IMR-90 (cell line): ENCODE results near the gene PRMT5. TPM values are rescaled to one million over a fixed set of nuclear protein-coding genes. Genes with fewer than 3 reads are reported as not detected.

Experiments used
- ATAC-seq: fragments of 200-7000 bp; cut with Tn5 transposase; 2 replicates; pipeline ENCODE4 v1.9.1; 2020; ENCODE audit warnings: low read depth, mild to moderate bottlenecking, moderate library complexity
- BruUV-seq: library from RNA; stranded (reverse); fragments of 400-500 nt; replicated peaks from 2 replicates; lab custom pipeline; 2021; lab: Mats Ljungman, UMichigan
- CTCF ChIA-PET: fragments of 300-600 bp; formaldehyde crosslinking; extraction: SDS; loops from one replicate; lab custom pipeline; 2021; ENCODE audit warnings: antibody characterized with exemption; lab: Yijun Ruan, JAX
- POLR2A ChIA-PET: fragments of 300-600 bp; sonication (Branson Sonifier 250); formaldehyde crosslinking; loops from one replicate; lab custom pipeline; 2022; ENCODE audit warnings: antibody characterized with exemption; ENCODE audit not compliant: unreplicated experiment; lab: Charles Lee
- DNase-seq: peaks from one replicate; pipeline ENCODE4 v3.0.0; 2013
- H2AFZ ChIP-seq: replicated peaks from 2 replicates; pipeline ENCODE3; 2013; ENCODE audit warnings: low read length, mild to moderate bottlenecking; ENCODE audit not compliant: poor library complexity
- H2AK5ac ChIP-seq: 2 replicates; pipeline ENCODE4 v1.6.1; 2013; ENCODE audit warnings: low read depth, low read length, inconsistent platforms
- H2AK9ac ChIP-seq: replicated peaks from 2 replicates; pipeline ENCODE3; 2013; ENCODE audit warnings: mild to moderate bottlenecking, low read depth, low read length, moderate library complexity; ENCODE audit not compliant: poor library complexity
- H2BK120ac ChIP-seq: 2 replicates; pipeline ENCODE4 v1.6.1; 2013; ENCODE audit warnings: low read depth, low read length, inconsistent platforms
- H2BK15ac ChIP-seq: 3 replicates; pipeline ENCODE4 v1.6.1; 2013; ENCODE audit warnings: low read depth, low read length, inconsistent platforms
- H2BK20ac ChIP-seq: 2 replicates; pipeline ENCODE4 v1.6.1; 2013; ENCODE audit warnings: low read depth, mild to moderate bottlenecking, inconsistent platforms, low read length, moderate library complexity
- H2BK5ac ChIP-seq: 2 replicates; pipeline ENCODE4 v1.6.1; 2013; ENCODE audit warnings: mild to moderate bottlenecking, low read depth, low read length, inconsistent platforms; ENCODE audit not compliant: poor library complexity, severe bottlenecking
- H3K14ac ChIP-seq: replicated peaks from 2 replicates; pipeline ENCODE4 v1.6.1; 2013; ENCODE audit warnings: low read depth, low read length, inconsistent platforms
- H3K18ac ChIP-seq: 2 replicates; pipeline ENCODE4 v1.6.1; 2013; ENCODE audit warnings: low read depth, low read length, control low read depth
- H3K23ac ChIP-seq: 2 replicates; pipeline ENCODE4 v1.6.1; 2013; ENCODE audit warnings: low read depth, low read length, inconsistent platforms
- H3K27ac ChIP-seq: 2 replicates; pipeline ENCODE4 v1.5.1; 2013; ENCODE audit warnings: mild to moderate bottlenecking, control low read depth, low read length; ENCODE audit not compliant: insufficient read depth
- H3K27me3 ChIP-seq: 2 replicates; pipeline ENCODE4 v1.6.1; 2013; ENCODE audit warnings: low read length; ENCODE audit not compliant: control insufficient read depth, insufficient read depth
- H3K36me3 ChIP-seq: 2 replicates; pipeline ENCODE4 v1.6.1; 2013; ENCODE audit warnings: low read length, mixed read lengths; ENCODE audit not compliant: control insufficient read depth, insufficient read depth
- H3K4ac ChIP-seq: 2 replicates; pipeline ENCODE4 v1.6.1; 2013; ENCODE audit warnings: low read depth, low read length, inconsistent platforms
- H3K4me1 ChIP-seq: 2 replicates; pipeline ENCODE4 v1.6.1; 2013; ENCODE audit warnings: low read length, mixed read lengths; ENCODE audit not compliant: control insufficient read depth, insufficient read depth
- H3K4me2 ChIP-seq: 2 replicates; pipeline ENCODE4 v1.6.1; 2013; ENCODE audit warnings: low read depth, mild to moderate bottlenecking, control low read depth, low read length, moderate library complexity
- H3K4me3 ChIP-seq: 2 replicates; pipeline ENCODE4 v1.5.1; 2013; ENCODE audit warnings: low read depth, mild to moderate bottlenecking, control low read depth, low read length, moderate library complexity; ENCODE audit not compliant: insufficient read depth
- H3K56ac ChIP-seq: 2 replicates; pipeline ENCODE4 v1.6.1; 2013; ENCODE audit warnings: low read length, inconsistent platforms; ENCODE audit not compliant: insufficient read depth; ENCODE audit errors: extremely low read depth
- H3K79me1 ChIP-seq, 2 experiments: 2 replicates each; pipeline ENCODE4 v1.6.1; 2013; ENCODE audit warnings: low read length in 2 of 2, inconsistent platforms in 1 of 2, low read depth in 1 of 2
- H3K9ac ChIP-seq: 2 replicates; pipeline ENCODE4 v1.6.1; 2013; ENCODE audit warnings: low read depth, low read length, control low read depth
- H3K9me1 ChIP-seq: 2 replicates; pipeline ENCODE4 v1.6.1; 2013; ENCODE audit warnings: low read length, inconsistent platforms; ENCODE audit not compliant: insufficient read depth
- H3K9me3 ChIP-seq: 2 replicates; pipeline ENCODE4 v1.6.1; 2013; ENCODE audit warnings: low read length; ENCODE audit not compliant: control insufficient read depth, insufficient read depth
- H4K20me1 ChIP-seq: 2 replicates; pipeline ENCODE4 v1.6.1; 2013; ENCODE audit warnings: low read length, inconsistent platforms; ENCODE audit not compliant: insufficient read depth
- H4K5ac ChIP-seq: 2 replicates; pipeline ENCODE4 v1.6.1; 2013; ENCODE audit warnings: mild to moderate bottlenecking, low read depth, low read length, control low read depth
- H4K8ac ChIP-seq, 2 experiments: 2 replicates each; pipeline ENCODE4 v1.6.1; 2013; ENCODE audit warnings: low read depth in 2 of 2, low read length in 2 of 2, control low read depth in 1 of 2, inconsistent platforms in 1 of 2
- H4K91ac ChIP-seq: 2 replicates; pipeline ENCODE4 v1.6.1; 2013; ENCODE audit warnings: low read depth, low read length, inconsistent platforms; ENCODE audit not compliant: insufficient read depth
- BHLHE40 ChIP-seq: fragments of 150-350 bp; IDR thresholded peaks from 2 replicates; pipeline ENCODE4 v1.6.1; 2016; ENCODE audit warnings: mild to moderate bottlenecking, low read depth, low read length
- CEBPB ChIP-seq: IDR thresholded peaks from 2 replicates; pipeline ENCODE4 v1.6.1; 2012; ENCODE audit warnings: low read depth, low read length, improper control_type of control experiment
- CHD1 ChIP-seq: IDR thresholded peaks from 2 replicates; pipeline ENCODE4 v1.6.1; 2012; ENCODE audit warnings: low read depth, low read length, improper control_type of control experiment
- FOS ChIP-seq: fragments of 150-350 bp; IDR thresholded peaks from 2 replicates; pipeline ENCODE4 v1.6.1; 2016; ENCODE audit warnings: low read depth, low read length
- MAFK ChIP-seq: IDR thresholded peaks from 2 replicates; pipeline ENCODE4 v1.6.1; 2012; ENCODE audit warnings: low read depth, low read length, improper control_type of control experiment
- MAZ ChIP-seq: IDR thresholded peaks from 2 replicates; pipeline ENCODE4 v1.6.1; 2012; ENCODE audit warnings: low read depth, mild to moderate bottlenecking, low read length, improper control_type of control experiment, moderate library complexity, borderline replicate concordance
- MXI1 ChIP-seq: IDR thresholded peaks from 2 replicates; pipeline ENCODE4 v1.6.1; 2012; ENCODE audit warnings: low read depth, mild to moderate bottlenecking, low read length, moderate library complexity, borderline replicate concordance
- NFE2L2 ChIP-seq: fragments of 150-350 bp; IDR thresholded peaks from 2 replicates; pipeline ENCODE4 v1.6.1; 2016; ENCODE audit warnings: low read depth, mild to moderate bottlenecking, low read length
- RAD21 ChIP-seq: IDR thresholded peaks from 2 replicates; pipeline ENCODE4 v1.6.1; 2012; ENCODE audit warnings: low read length, improper control_type of control experiment
- RCOR1 ChIP-seq: IDR thresholded peaks from 2 replicates; pipeline ENCODE4 v1.6.1; 2012; ENCODE audit warnings: mild to moderate bottlenecking, low read length, improper control_type of control experiment; ENCODE audit not compliant: insufficient replicate concordance
- RFX5 ChIP-seq: IDR thresholded peaks from 2 replicates; pipeline ENCODE4 v1.8.0; 2012; ENCODE audit warnings: low read depth, mild to moderate bottlenecking, low read length, moderate library complexity
- SMC3 ChIP-seq: fragments of 150-350 bp; IDR thresholded peaks from 2 replicates; pipeline ENCODE4 v1.6.1; 2016; ENCODE audit warnings: low read depth, mild to moderate bottlenecking, antibody characterized with exemption, low read length, moderate library complexity
- WGBS, 2 experiments: methylation state at CpG; one replicate each; pipeline versions ENCODE4 v1.1.5 to v1.1.7; 2013; ENCODE audit warnings: missing lambda C conversion rate in 2 of 2; ENCODE audit not compliant: insufficient read length in 1 of 2; ENCODE audit errors: extremely low coverage in 2 of 2; 5-methylcytosine and 5-hydroxymethylcytosine counted together
- dilution Hi-C: fragments of 300-500 bp; cut with HindIII; formaldehyde crosslinking; loops from one replicate; pipeline ENCODE4 v1.14.3; 2018; ENCODE audit warnings: low sequenced_read_pairs; ENCODE audit not compliant: unreplicated experiment
- in situ Hi-C: fragments of 300-500 bp; cut with MboI; formaldehyde crosslinking; loops from 3 replicates; pipeline ENCODE4 v1.14.3; 2019; ENCODE audit warnings: low sequenced_read_pairs, inconsistent platforms, mixed read lengths
- intact Hi-C: fragments of 100-400 bp; cut with micrococcal nuclease; formaldehyde crosslinking; loops from 2 replicates; pipeline ENCODE4 v1.10.0; 2022
- polyA plus RNA-seq, 3 experiments: library from polyadenylated mRNA; depleted of rRNA; stranded (reverse); fragments of >200 nt; gene quantifications; 2 replicates each; pipeline ENCODE4 v1.2.3, GENCODE V29; 2012; ENCODE audit warnings: low replicate concordance in 1 of 3
- total RNA-seq: library from RNA; depleted of rRNA; stranded (reverse); fragments of >200 nt; gene quantifications from 2 replicates; pipeline ENCODE4 v1.2.3, GENCODE V29; 2012
- TF ChIP-seq, protein P1 (sequence below): conservative IDR thresholded peaks from 2 replicates; pipeline ENCODE4 v1.5.1; 2012; ENCODE audit warnings: mild to moderate bottlenecking, low read depth, low read length, improper control_type of control experiment
- TF ChIP-seq, protein P2 (sequence below): fragments of 150-350 bp; IDR thresholded peaks from 2 replicates; pipeline ENCODE4 v1.6.1; 2017; ENCODE audit warnings: mild to moderate bottlenecking, antibody characterized with exemption, low read length, low read depth
- TF ChIP-seq, protein P3 (sequence below): fragments of 150-350 bp; IDR thresholded peaks from 2 replicates; pipeline ENCODE4 v1.6.1; 2016; ENCODE audit warnings: low read depth, mild to moderate bottlenecking, low read length, moderate library complexity, borderline replicate concordance

Gene PRMT5
- total and polyA plus RNA-seq, 2 of the 4 experiments (the other 2 are of a cell fraction) = 99.3 to 136 TPM

DNA sequence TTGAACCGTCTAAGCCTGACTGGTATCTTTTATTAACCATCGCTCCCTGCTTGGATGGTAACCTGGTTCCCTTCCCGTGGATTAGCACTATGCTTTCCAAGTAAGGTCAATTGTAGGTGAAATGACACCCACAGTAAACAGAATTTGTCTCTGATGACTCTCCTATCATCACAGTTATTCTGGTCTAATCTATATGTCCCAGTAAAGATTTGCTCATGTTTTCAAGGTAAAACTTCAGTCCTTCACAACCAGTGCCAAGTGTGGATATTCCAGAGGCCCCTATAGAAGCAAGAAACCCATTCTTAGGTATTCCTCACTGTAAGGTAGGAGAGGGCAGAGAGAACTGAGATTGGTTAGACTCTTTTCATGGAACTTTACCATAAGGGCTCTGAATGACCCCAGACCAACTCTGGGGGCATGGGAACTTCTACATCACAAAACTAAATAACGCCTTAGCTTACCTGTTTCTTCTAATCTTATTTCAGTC, 37.6 kb upstream of the PRMT5 start:
- Histone ChIP-seq H3K36me3 (peaks cover 8% of the 10 kb centered on the region), H3K27ac (no peak overlapping the region), H2BK5ac (no peak overlapping the region), H3K79me1 (0 out of 4 replicates have a peak, but pooled peaks cover 0 to 3% of the 10 kb centered on the region in 2 experiments), H3K4me2 (no peak overlapping the region), H3K18ac (no peak overlapping the region), H2BK20ac (no peak overlapping the region), H4K20me1 (no peaks in the 10 kb centered on the region), H3K9ac (no peak overlapping the region), H4K91ac (no peak overlapping the region), H3K27me3 (no peaks in the 10 kb centered on the region), H3K4me1 (no peaks in the 10 kb centered on the region), H3K56ac (no peak overlapping the region), H2AK9ac (no peak overlapping the region), H2BK120ac (no peak overlapping the region), H2AFZ (no peak overlapping the region), H3K23ac (no peak overlapping the region), H3K4me3 (no peak overlapping the region), H2BK15ac (no peak overlapping the region), H3K9me3 (no peaks in the 10 kb centered on the region), H3K14ac (no peak overlapping the region), H3K9me1 (no peaks in the 10 kb centered on the region; the same call in 1 of the 2 replicates), H4K5ac (no peak overlapping the region), H3K4ac (no peak overlapping the region), H2AK5ac (no peak overlapping the region), H4K8ac (peak overlapping the region in 1 of 2 experiments; percentile 30; a peak in 1 of 4 replicates)
- intact Hi-C loops = no loop called here
- ChIA-PET POLR2A (no interaction called here), CTCF (interaction anchor here (0.6 kb wide), 1 partner anchor 25 kb away, joined by 3 read pairs; no protein-coding TSS in a partner anchor)
- TF ChIP-seq CHD1 (no peak), FOS (no peak), MXI1 (no peak), CEBPB (no peak), RAD21 (no peak), SMC3 (no peak), NFE2L2 (no peak), MAZ (no peak), BHLHE40 (no peak), MAFK (no peak), RCOR1 (no peak), RFX5 (no peak)
- TF ChIP-seq, protein P1, sequence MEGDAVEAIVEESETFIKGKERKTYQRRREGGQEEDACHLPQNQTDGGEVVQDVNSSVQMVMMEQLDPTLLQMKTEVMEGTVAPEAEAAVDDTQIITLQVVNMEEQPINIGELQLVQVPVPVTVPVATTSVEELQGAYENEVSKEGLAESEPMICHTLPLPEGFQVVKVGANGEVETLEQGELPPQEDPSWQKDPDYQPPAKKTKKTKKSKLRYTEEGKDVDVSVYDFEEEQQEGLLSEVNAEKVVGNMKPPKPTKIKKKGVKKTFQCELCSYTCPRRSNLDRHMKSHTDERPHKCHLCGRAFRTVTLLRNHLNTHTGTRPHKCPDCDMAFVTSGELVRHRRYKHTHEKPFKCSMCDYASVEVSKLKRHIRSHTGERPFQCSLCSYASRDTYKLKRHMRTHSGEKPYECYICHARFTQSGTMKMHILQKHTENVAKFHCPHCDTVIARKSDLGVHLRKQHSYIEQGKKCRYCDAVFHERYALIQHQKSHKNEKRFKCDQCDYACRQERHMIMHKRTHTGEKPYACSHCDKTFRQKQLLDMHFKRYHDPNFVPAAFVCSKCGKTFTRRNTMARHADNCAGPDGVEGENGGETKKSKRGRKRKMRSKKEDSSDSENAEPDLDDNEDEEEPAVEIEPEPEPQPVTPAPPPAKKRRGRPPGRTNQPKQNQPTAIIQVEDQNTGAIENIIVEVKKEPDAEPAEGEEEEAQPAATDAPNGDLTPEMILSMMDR = no peak
- TF ChIP-seq, protein P2, sequence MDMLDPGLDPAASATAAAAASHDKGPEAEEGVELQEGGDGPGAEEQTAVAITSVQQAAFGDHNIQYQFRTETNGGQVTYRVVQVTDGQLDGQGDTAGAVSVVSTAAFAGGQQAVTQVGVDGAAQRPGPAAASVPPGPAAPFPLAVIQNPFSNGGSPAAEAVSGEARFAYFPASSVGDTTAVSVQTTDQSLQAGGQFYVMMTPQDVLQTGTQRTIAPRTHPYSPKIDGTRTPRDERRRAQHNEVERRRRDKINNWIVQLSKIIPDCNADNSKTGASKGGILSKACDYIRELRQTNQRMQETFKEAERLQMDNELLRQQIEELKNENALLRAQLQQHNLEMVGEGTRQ = no peak
- TF ChIP-seq, protein P3, sequence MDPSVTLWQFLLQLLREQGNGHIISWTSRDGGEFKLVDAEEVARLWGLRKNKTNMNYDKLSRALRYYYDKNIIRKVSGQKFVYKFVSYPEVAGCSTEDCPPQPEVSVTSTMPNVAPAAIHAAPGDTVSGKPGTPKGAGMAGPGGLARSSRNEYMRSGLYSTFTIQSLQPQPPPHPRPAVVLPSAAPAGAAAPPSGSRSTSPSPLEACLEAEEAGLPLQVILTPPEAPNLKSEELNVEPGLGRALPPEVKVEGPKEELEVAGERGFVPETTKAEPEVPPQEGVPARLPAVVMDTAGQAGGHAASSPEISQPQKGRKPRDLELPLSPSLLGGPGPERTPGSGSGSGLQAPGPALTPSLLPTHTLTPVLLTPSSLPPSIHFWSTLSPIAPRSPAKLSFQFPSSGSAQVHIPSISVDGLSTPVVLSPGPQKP = no peak
- WGBS, 2 experiments = no CpG with 5 or more reads among the region's 4 CpGs
- dilution Hi-C loops = no loop called here
- in situ Hi-C loops = no loop called here
- DNase-seq = no peak
- no peak for ATAC-seq
- no TSS peak for BruUV-seq
